ENCODE results near the gene GADD45G. TPM values are rescaled to one million over a fixed set of nuclear protein-coding genes. Genes with fewer than 3 reads are reported as not detected.

GADD45G gene
- total and polyA plus RNA-seq, 10 of the 15 experiments (the other 5 are each of a cell fraction or from before 2014, with no cell fraction given) = 0.07 to 1.00 (median 0.29) TPM; not detected in 4

GRCh38 chr9:89641980-89642379 lies 37.2 kb downstream of the GADD45G start (continued):
- TF ChIP-seq ZNF384 (IDR thresholded peaks at IDR 0.05; ENCODE audit: borderline replicate concordance, low read depth, low read length) = no peak
- no peak for TF ChIP-seq PAX8 (IDR thresholded peaks at IDR 0.05)
- TF ChIP-seq RFX5 (IDR thresholded peaks at IDR 0.05; ENCODE audit: low read depth, low read length) = no peak
- TF ChIP-seq EED (IDR thresholded peaks at IDR 0.05; ENCODE audit: low read depth) = no peak
- no peak for TF ChIP-seq ZNF24 (IDR thresholded peaks at IDR 0.05)

- TF ChIP-seq ZBED1 (IDR thresholded peaks at IDR 0.05; ENCODE audit: borderline replicate concordance) = no peak
- no peak for TF ChIP-seq BACH1 (IDR thresholded peaks at IDR 0.05; ENCODE audit: borderline replicate concordance)
- no peak for TF ChIP-seq RB1 (IDR thresholded peaks at IDR 0.05; ENCODE audit: borderline replicate concordance)
- no peak for TF ChIP-seq POLR2AphosphoS5 (IDR thresholded peaks at IDR 0.05; ENCODE audit: low read length)
- TF ChIP-seq E4F1 (IDR thresholded peaks at IDR 0.05; ENCODE audit: borderline replicate concordance, partially characterized antibody) = no peak
- TF ChIP-seq RFX5 (IDR thresholded peaks at IDR 0.05; ENCODE audit: low read depth, low read length) = no peak
- TF ChIP-seq KAT2A (conservative IDR thresholded peaks at IDR 0.05; ENCODE audit: control insufficient read depth, low read depth, low read length) = no peak
- no peak for TF ChIP-seq ZNF274 (IDR thresholded peaks at IDR 0.05; ENCODE audit: insufficient read depth, insufficient read length)
- no peak for TF ChIP-seq HCFC1 (IDR thresholded peaks at IDR 0.05; ENCODE audit: low read length)
- no peak for TF ChIP-seq FOS (IDR thresholded peaks at IDR 0.05; ENCODE audit: borderline replicate concordance, extremely low read depth, insufficient read length)
- TF ChIP-seq TCF7 (IDR thresholded peaks at IDR 0.05; ENCODE audit: borderline replicate concordance) = no peak
- no peak overlapping the region for H3K9ac ChIP-seq (ENCODE audit: control insufficient read depth, insufficient read depth, low read length)
- no peaks in the 10 kb centered on the region for H3K36me3 ChIP-seq (ENCODE audit: control insufficient read depth in 2 of 2, insufficient read depth in 2 of 2, low read length in 1 of 2)
- no peaks in the 10 kb centered on the region; a peak in 3 of 4 replicates for H3K27me3 ChIP-seq (replicated peaks in 1 of 2; ENCODE audit: control insufficient read depth in 2 of 2, insufficient read depth in 2 of 2, low read length in 1 of 2)
- no peaks in the 10 kb centered on the region for H3K79me2 ChIP-seq (ENCODE audit: control insufficient read depth, insufficient read depth, low read length)
- WGBS (ENCODE audit: insufficient coverage, insufficient replicate concordance, low lambda C conversion rate, missing lambda C conversion rate) = 67% methylated on average over 6 of the region's 6 CpGs
- no peak overlapping the region for H3K27ac ChIP-seq (ENCODE audit: control insufficient read depth, insufficient read depth)
- ATAC-seq (no peak), FAIRE-seq (no peak), DNase-seq (ENCODE audit: low read depth, low spot score) (no peak)
- H2AFZ ChIP-seq (ENCODE audit: control insufficient read depth, low read depth, low read length) = no peak overlapping the region
- H3K4me3 ChIP-seq = no peak overlapping the region
- no peaks in the 10 kb centered on the region; the same call in 2 of the 3 replicates for H3K9me3 ChIP-seq (replicated peaks; ENCODE audit: control insufficient read depth, insufficient read depth, low read length)
- ChIA-PET RAD21 (ENCODE audit: unreplicated experiment) (no interaction called here), POLR2A (no interaction called here), SMC1A (ENCODE audit: uncharacterized antibody, unreplicated experiment) (no interaction called here), CTCF (no interaction called here)
- intact Hi-C loops (cut with micrococcal nuclease; ENCODE audit: unreplicated experiment) = no loop called here
- in situ Hi-C loops (cut with MboI) = no loop called here
- no peak overlapping the region for H3K4me2 ChIP-seq (ENCODE audit: control insufficient read depth, insufficient read depth)
- BruUV-seq (replicated peaks) = no TSS peak
- no peaks in the 10 kb centered on the region for H3K4me1 ChIP-seq (ENCODE audit: control insufficient read depth, insufficient read depth, low read length)
- no peaks in the 10 kb centered on the region for H4K20me1 ChIP-seq (ENCODE audit: control insufficient read depth, insufficient read depth)
These were observed 38.0 kb downstream of the GADD45G start for GRCh38 chr9:89642789-89643188.

Measured in GM12878 (cell line).